ENCODE measurements around the gene ENO4. TPM values are rescaled to one million over a fixed set of nuclear protein-coding genes. Genes with fewer than 3 reads are reported as not detected.

The ENO4 gene
- total and polyA plus RNA-seq, 2 donors from 2014 or later = 0.52 to 1.2 TPM

DNA sequence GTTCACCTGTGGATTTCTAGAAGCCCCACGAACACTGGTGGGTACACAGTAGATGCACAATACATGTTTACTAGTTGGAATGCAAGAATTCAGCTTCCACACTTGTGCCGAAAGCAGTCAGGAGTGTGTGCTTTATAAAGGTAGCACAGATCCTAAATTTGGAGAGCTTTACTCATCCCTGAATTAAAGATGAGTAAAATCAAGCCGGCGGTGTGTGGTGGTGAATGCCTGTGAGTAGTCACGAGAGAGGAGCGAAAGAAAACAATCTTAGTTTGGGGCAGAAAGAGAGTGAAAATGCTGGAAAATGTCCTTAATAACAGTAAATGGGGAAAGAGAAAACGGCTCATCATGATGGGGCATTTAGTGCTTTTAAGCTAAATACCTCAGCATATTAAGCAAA, 13.6 kb upstream of the ENO4 start:
- FAIRE-seq = no peak
- Histone ChIP-seq H3K4me1 (ENCODE audit: control insufficient read depth in 2 of 3, insufficient read depth in 2 of 3, low read depth in 1 of 3, low read length in 3 of 3) (no peaks in the 10 kb centered on the region), H3K27me3 (ENCODE audit: control insufficient read depth, insufficient read depth, low read length) (no peaks in the 10 kb centered on the region), H3K9me3 (ENCODE audit: control insufficient read depth in 2 of 3, insufficient read depth in 1 of 3, low read length in 3 of 3) (no peaks in the 10 kb centered on the region), H3K36me3 (ENCODE audit: control insufficient read depth in 2 of 3, insufficient read depth in 3 of 3, low read length in 3 of 3) (peaks cover 0 to 6% (median 0%) of the 10 kb centered on the region in 3 donors), H3K27ac (ENCODE audit: low read depth in 2 of 2, low read length in 2 of 2) (no peak overlapping the region), H3K4me3 (ENCODE audit: low read length in 3 of 3) (no peak overlapping the region), H3K9ac (ENCODE audit: low read length in 3 of 3) (no peak overlapping the region)
- TF ChIP-seq, protein P1, sequence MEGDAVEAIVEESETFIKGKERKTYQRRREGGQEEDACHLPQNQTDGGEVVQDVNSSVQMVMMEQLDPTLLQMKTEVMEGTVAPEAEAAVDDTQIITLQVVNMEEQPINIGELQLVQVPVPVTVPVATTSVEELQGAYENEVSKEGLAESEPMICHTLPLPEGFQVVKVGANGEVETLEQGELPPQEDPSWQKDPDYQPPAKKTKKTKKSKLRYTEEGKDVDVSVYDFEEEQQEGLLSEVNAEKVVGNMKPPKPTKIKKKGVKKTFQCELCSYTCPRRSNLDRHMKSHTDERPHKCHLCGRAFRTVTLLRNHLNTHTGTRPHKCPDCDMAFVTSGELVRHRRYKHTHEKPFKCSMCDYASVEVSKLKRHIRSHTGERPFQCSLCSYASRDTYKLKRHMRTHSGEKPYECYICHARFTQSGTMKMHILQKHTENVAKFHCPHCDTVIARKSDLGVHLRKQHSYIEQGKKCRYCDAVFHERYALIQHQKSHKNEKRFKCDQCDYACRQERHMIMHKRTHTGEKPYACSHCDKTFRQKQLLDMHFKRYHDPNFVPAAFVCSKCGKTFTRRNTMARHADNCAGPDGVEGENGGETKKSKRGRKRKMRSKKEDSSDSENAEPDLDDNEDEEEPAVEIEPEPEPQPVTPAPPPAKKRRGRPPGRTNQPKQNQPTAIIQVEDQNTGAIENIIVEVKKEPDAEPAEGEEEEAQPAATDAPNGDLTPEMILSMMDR (IDR thresholded peaks at IDR 0.05; ENCODE audit: borderline replicate concordance, extremely low read depth, insufficient read depth) = no peak
- no peak for DNase-seq
- intact Hi-C loops (cut with DNase I) = no loop called here

DNA sequence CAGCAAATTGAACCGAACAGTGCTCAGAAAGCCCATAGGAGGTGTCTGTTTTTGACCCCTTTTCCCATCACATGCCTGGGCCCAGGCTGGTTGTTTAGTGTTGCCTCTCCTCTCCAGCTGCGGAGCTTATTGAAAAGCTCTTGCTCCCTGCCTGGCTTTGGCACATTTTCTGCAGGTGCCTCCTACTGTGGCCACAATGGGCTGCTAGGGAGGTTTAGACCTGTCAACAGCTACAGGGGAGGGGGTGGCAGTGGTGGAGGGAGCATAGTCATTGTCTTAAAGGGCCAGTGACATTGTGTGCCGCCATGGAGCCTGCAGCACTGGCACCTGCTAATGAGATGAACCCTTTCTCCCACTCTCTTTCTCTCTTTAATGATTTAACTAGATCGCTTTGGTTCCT, 13.2 kb upstream of the ENO4 start:
- Histone ChIP-seq H3K9ac (ENCODE audit: low read length in 3 of 3) (no peak overlapping the region), H3K4me1 (ENCODE audit: control insufficient read depth in 2 of 3, insufficient read depth in 2 of 3, low read depth in 1 of 3, low read length in 3 of 3) (no peaks in the 10 kb centered on the region), H3K27me3 (ENCODE audit: control insufficient read depth, insufficient read depth, low read length) (no peaks in the 10 kb centered on the region), H3K9me3 (ENCODE audit: control insufficient read depth in 2 of 3, insufficient read depth in 1 of 3, low read length in 3 of 3) (no peaks in the 10 kb centered on the region), H3K36me3 (ENCODE audit: control insufficient read depth in 2 of 3, insufficient read depth in 3 of 3, low read length in 3 of 3) (peaks cover 0 to 6% (median 0%) of the 10 kb centered on the region in 3 donors), H3K27ac (ENCODE audit: low read depth in 2 of 2, low read length in 2 of 2) (no peak overlapping the region), H3K4me3 (ENCODE audit: low read length in 3 of 3) (no peak overlapping the region)
- DNase-seq (peak in 2 of 5 donors; percentile 14 to 23), FAIRE-seq (no peak)
- TF ChIP-seq, protein P1 (IDR thresholded peaks at IDR 0.05; ENCODE audit: borderline replicate concordance, extremely low read depth, insufficient read depth) = no peak
- intact Hi-C loops (cut with DNase I) = no loop called here

DNA sequence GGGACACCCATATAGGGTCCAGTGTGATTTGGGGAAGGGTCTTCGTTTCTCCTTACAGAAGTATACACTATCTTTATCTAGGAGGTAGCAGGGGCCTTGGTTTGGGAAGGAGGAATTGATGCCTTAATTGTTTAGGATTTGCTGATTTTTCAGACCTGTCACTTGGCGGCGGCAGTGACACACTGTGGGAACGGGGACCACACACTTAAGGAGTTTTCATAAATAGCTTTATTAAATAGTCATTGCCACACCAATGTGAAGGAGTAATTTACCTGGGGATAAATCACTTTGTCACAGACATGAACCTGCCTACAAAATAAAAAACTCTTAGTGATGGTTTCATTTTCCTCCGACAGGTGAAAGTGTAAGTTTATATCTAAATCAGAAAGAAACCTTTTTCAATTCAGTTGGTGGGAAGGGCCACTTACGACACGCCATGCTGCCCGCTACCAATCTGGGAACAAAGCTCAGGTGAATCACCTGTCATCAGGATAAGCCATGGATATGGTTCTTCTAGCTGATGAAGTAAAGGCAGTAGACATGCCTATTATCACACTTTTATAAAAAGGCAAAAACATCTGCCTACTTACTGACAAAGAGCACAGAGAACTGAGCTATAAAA, 12.3 kb upstream of the ENO4 start:
- no peak overlapping the region for H3K27ac ChIP-seq (ENCODE audit: low read depth in 2 of 2, low read length in 2 of 2)
- intact Hi-C loops (cut with DNase I) = no loop called here
- H3K9me3 ChIP-seq (ENCODE audit: control insufficient read depth in 2 of 3, insufficient read depth in 1 of 3, low read length in 3 of 3) = no peaks in the 10 kb centered on the region
- DNase-seq (peak in 3 of 5 donors; percentile 15 to 48 (median 20)), FAIRE-seq (no peak)
- no peak overlapping the region for H3K9ac ChIP-seq (ENCODE audit: low read length in 3 of 3)
- H3K4me3 ChIP-seq (ENCODE audit: low read length in 3 of 3) = no peak overlapping the region
- H3K36me3 ChIP-seq (ENCODE audit: control insufficient read depth in 2 of 3, insufficient read depth in 3 of 3, low read length in 3 of 3) = peaks cover 0 to 6% (median 0%) of the 10 kb centered on the region in 3 donors
- H3K4me1 ChIP-seq (ENCODE audit: control insufficient read depth in 2 of 3, insufficient read depth in 2 of 3, low read depth in 1 of 3, low read length in 3 of 3) = no peaks in the 10 kb centered on the region
- H3K27me3 ChIP-seq (ENCODE audit: control insufficient read depth, insufficient read depth, low read length) = no peaks in the 10 kb centered on the region
- TF ChIP-seq, protein P1 (IDR thresholded peaks at IDR 0.05; ENCODE audit: borderline replicate concordance, extremely low read depth, insufficient read depth) = no peak

Measured in kidney (tissue), 14 donors.